HEK293 (cell line): ENCODE results near the gene RPGRIP1L.

ENCODE experiments used
- ATF2 ChIP-seq: fragments of 450-650 bp; formaldehyde crosslinking; IDR thresholded peaks from 2 replicates; pipeline ENCODE4 v1.5.1; 2016; ENCODE audit warnings: missing biosample characterization, missing genetic modification characterization, low read depth
- KLF7 ChIP-seq: fragments of 450-650 bp; formaldehyde crosslinking; IDR thresholded peaks from 2 replicates; pipeline ENCODE4 v1.5.1; 2016; ENCODE audit warnings: missing biosample characterization, missing genetic modification characterization, borderline replicate concordance
- SETDB1 ChIP-seq: IDR thresholded peaks from one replicate; pipeline ENCODE4 v1.6.1; 2017; ENCODE audit warnings: mild to moderate bottlenecking, low read length, moderate library complexity, mixed read lengths; ENCODE audit not compliant: insufficient read length
- ZFP41 ChIP-seq: fragments of 450-650 bp; formaldehyde crosslinking; IDR thresholded peaks from 2 replicates; pipeline ENCODE4 v1.5.1; 2016; ENCODE audit warnings: missing biosample characterization, missing genetic modification characterization, borderline replicate concordance
- ZNF362 ChIP-seq: fragments of 450-650 bp; formaldehyde crosslinking; IDR thresholded peaks from 2 replicates; pipeline ENCODE4 v1.5.1; 2016; ENCODE audit warnings: missing biosample characterization, missing genetic modification characterization
- ZNF544 ChIP-seq: fragments of 450-650 bp; formaldehyde crosslinking; IDR thresholded peaks from 2 replicates; pipeline ENCODE4 v1.5.0; 2017; ENCODE audit warnings: missing biosample characterization, missing genetic modification characterization
- TF ChIP-seq, protein P1 (sequence below): fragments of 450-650 bp; formaldehyde crosslinking; IDR thresholded peaks from 2 replicates; pipeline ENCODE4 v1.5.1; 2016; ENCODE audit warnings: missing biosample characterization, missing genetic modification characterization

DNA sequence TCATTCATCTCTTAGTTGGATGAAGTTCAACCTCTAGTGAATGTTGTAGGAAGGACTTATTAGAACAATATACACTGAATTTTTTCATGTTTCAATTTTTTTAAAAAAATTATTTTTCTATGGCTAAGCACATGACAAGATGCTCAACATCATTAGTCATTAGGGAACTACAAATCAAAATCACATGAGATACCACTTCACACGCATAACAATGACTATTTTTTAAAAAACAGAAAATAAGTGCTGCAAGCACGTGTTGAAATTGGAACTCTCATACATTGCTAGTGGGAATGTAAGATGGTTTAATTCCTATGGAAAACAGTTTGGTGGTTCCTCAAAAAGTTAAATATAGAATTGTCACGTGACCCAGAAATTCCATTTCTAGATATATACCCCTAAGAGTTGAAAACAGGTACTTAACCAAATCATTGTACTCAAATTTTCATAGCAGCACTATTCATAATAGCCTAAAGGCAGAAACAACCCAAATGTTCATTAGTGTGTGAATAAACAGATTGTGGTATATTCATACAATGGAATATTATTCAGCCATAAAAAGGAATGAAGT, 115.5 kb downstream of the RPGRIP1L start:
- TF ChIP-seq ZNF544, result no peak
- TF ChIP-seq SETDB1, result no peak
- TF ChIP-seq ATF2, result no peak
- no peak for TF ChIP-seq KLF7 (tag by site-specific recombination)
- TF ChIP-seq ZFP41 (tag by site-specific recombination), result no peak
- TF ChIP-seq, protein P1, sequence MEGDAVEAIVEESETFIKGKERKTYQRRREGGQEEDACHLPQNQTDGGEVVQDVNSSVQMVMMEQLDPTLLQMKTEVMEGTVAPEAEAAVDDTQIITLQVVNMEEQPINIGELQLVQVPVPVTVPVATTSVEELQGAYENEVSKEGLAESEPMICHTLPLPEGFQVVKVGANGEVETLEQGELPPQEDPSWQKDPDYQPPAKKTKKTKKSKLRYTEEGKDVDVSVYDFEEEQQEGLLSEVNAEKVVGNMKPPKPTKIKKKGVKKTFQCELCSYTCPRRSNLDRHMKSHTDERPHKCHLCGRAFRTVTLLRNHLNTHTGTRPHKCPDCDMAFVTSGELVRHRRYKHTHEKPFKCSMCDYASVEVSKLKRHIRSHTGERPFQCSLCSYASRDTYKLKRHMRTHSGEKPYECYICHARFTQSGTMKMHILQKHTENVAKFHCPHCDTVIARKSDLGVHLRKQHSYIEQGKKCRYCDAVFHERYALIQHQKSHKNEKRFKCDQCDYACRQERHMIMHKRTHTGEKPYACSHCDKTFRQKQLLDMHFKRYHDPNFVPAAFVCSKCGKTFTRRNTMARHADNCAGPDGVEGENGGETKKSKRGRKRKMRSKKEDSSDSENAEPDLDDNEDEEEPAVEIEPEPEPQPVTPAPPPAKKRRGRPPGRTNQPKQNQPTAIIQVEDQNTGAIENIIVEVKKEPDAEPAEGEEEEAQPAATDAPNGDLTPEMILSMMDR, result no peak
- TF ChIP-seq ZNF362 (tag by site-specific recombination), result no peak
